GM23338 (cell line): ENCODE results near the gene LAD1. TPM values are rescaled to one million over a fixed set of nuclear protein-coding genes. Genes with fewer than 3 reads are reported as not detected.

ENCODE experiments used
- ATAC-seq: fragments of 200-7000 bp; cut with Tn5 transposase; 3 replicates; pipeline ENCODE4 v1.9.1; 2020
- DNase-seq: peaks from one replicate; pipeline ENCODE4 v3.0.0-alpha.2; 2015; ENCODE audit warnings: low spot score
- H2AFZ ChIP-seq: fragments of 200-600 bp; sonication (generic); 2 replicates; pipeline ENCODE4 v1.8.0; 2016; ENCODE audit warnings: antibody characterized with exemption, mild to moderate bottlenecking, moderate library complexity
- H3F3A ChIP-seq: fragments of 200-600 bp; sonication (generic); replicated peaks from 2 replicates; pipeline ENCODE4 v1.8.0; 2017; ENCODE audit warnings: antibody characterized with exemption, mixed run types, low read depth
- H3K27ac ChIP-seq: fragments of 200-600 bp; sonication (generic); 2 replicates; pipeline ENCODE4 v1.6.1; 2016; ENCODE audit warnings: low read depth
- H3K27me3 ChIP-seq: fragments of 200-600 bp; sonication (generic); 2 replicates; pipeline ENCODE4 v1.8.0; 2016; ENCODE audit warnings: mild to moderate bottlenecking, mixed run types, moderate library complexity; ENCODE audit not compliant: insufficient read depth
- H3K36me3 ChIP-seq: fragments of 200-600 bp; sonication (generic); 2 replicates; pipeline ENCODE4 v1.8.0; 2016; ENCODE audit warnings: mild to moderate bottlenecking; ENCODE audit not compliant: insufficient read depth
- H3K4me1 ChIP-seq: fragments of 200-600 bp; sonication (generic); 2 replicates; pipeline ENCODE4 v1.8.0; 2016; ENCODE audit warnings: mild to moderate bottlenecking, moderate library complexity; ENCODE audit not compliant: insufficient read depth
- H3K4me2 ChIP-seq: fragments of 200-600 bp; sonication (generic); 2 replicates; pipeline ENCODE4 v1.7.1; 2017; ENCODE audit warnings: mixed run types
- H3K4me3 ChIP-seq: fragments of 200-600 bp; sonication (generic); 2 replicates; pipeline ENCODE4 v1.6.1; 2016; ENCODE audit warnings: mixed run types
- H3K79me2 ChIP-seq: fragments of 200-600 bp; sonication (generic); replicated peaks from 2 replicates; pipeline ENCODE4 v1.8.0; 2017; ENCODE audit warnings: mild to moderate bottlenecking; ENCODE audit not compliant: insufficient read depth
- H3K9me2 ChIP-seq: fragments of 200-600 bp; sonication (generic); 2 replicates; pipeline ENCODE4 v1.8.0; 2017; ENCODE audit not compliant: insufficient read depth
- H4K20me1 ChIP-seq: fragments of 200-600 bp; sonication (generic); replicated peaks from 2 replicates; pipeline ENCODE4 v1.8.0; 2017; ENCODE audit warnings: mild to moderate bottlenecking; ENCODE audit not compliant: insufficient read depth
- H3K27ac Mint-ChIP-seq: 2 replicates; pipeline ENCODE4 v1.8.0; 2020; ENCODE audit warnings: inconsistent platforms, mild to moderate bottlenecking, moderate library complexity, mixed read lengths
- H3K27me3 Mint-ChIP-seq: 3 replicates; pipeline ENCODE4 v1.8.0; 2022; ENCODE audit warnings: low read depth, mild to moderate bottlenecking, moderate library complexity, mixed read lengths, inconsistent platforms; ENCODE audit not compliant: insufficient read depth, poor library complexity
- H3K36me3 Mint-ChIP-seq: 3 replicates; pipeline ENCODE4 v1.8.0; 2021; ENCODE audit warnings: low read depth, mild to moderate bottlenecking, inconsistent platforms, moderate library complexity, mixed read lengths
- H3K4me1 Mint-ChIP-seq: 3 replicates; pipeline ENCODE4 v1.8.0; 2020; ENCODE audit warnings: mild to moderate bottlenecking, inconsistent platforms, mixed read lengths
- H3K4me3 Mint-ChIP-seq: 3 replicates; pipeline ENCODE4 v1.8.0; 2021; ENCODE audit warnings: moderate library complexity, mild to moderate bottlenecking, inconsistent platforms, mixed read lengths
- H3K9me3 Mint-ChIP-seq: 3 replicates; pipeline ENCODE4 v1.8.0; 2020; ENCODE audit warnings: moderate library complexity, mild to moderate bottlenecking, inconsistent platforms, mixed read lengths
- CREB1 ChIP-seq: fragments of 250-450 bp; sonication (Bioruptor Pico); IDR thresholded peaks from 2 replicates; pipeline ENCODE4 v1.5.0; 2020; ENCODE audit warnings: low read depth, mild to moderate bottlenecking, moderate library complexity
- EZH2 ChIP-seq: fragments of 200-600 bp; sonication (generic); IDR thresholded peaks from one replicate; pipeline ENCODE4 v1.8.0; 2017; ENCODE audit warnings: antibody characterized with exemption, mild to moderate bottlenecking, low read depth; ENCODE audit not compliant: unreplicated experiment
- JUNB ChIP-seq: IDR thresholded peaks from one replicate; pipeline ENCODE4 v1.6.1; 2016; ENCODE audit warnings: antibody characterized with exemption; ENCODE audit not compliant: unreplicated experiment
- NANOG ChIP-seq: IDR thresholded peaks from 2 replicates; pipeline ENCODE4 v1.6.1; 2016; ENCODE audit warnings: antibody characterized with exemption, borderline replicate concordance
- POLR2AphosphoS5 ChIP-seq: IDR thresholded peaks from 2 replicates; pipeline ENCODE4 v1.6.1; 2016; ENCODE audit warnings: antibody characterized with exemption, low read depth
- STAT1 ChIP-seq: IDR thresholded peaks from one replicate; pipeline ENCODE4 v1.6.1; 2016; ENCODE audit warnings: antibody characterized with exemption; ENCODE audit not compliant: unreplicated experiment
- ZNF114 ChIP-seq: fragments of 250-450 bp; sonication (Bioruptor Pico); IDR thresholded peaks from 2 replicates; pipeline ENCODE4 v1.5.0; 2020; ENCODE audit warnings: mild to moderate bottlenecking, moderate library complexity
- ZNF331 ChIP-seq: fragments of 250-450 bp; sonication (Bioruptor Pico); IDR thresholded peaks from 2 replicates; pipeline ENCODE4 v1.5.0; 2020; ENCODE audit warnings: low read depth, mild to moderate bottlenecking, moderate library complexity
- polyA plus RNA-seq: library from polyadenylated mRNA; unstranded; fragments of >200 nt; fragmentation: Nextera tagmentation; extraction: Ambion mirVana; gene quantifications from 2 replicates; pipeline ENCODE4 v1.2.1, GENCODE V29; 2016
- total RNA-seq: library from RNA; depleted of rRNA; stranded (reverse); fragments of >200 nt; shearing (Covaris generic); gene quantifications from 2 replicates; pipeline ENCODE4 v1.2.3, GENCODE V29; 2014
- TF ChIP-seq, protein P1 (sequence below): IDR thresholded peaks from 2 replicates; pipeline ENCODE4 v1.6.1; 2016; ENCODE audit warnings: antibody characterized with exemption
- TF ChIP-seq, protein P2 (sequence below), 2 experiments: fragments of 200-600 bp in 1 of 2; sonication (generic) in 1 of 2; conservative IDR thresholded peaks; 2 replicates each; pipeline versions ENCODE4 v1.5.1 to v1.6.1; 2016 to 2017; ENCODE audit warnings: antibody characterized with exemption in 2 of 2, low read depth in 2 of 2, mild to moderate bottlenecking in 2 of 2, moderate library complexity in 1 of 2
- TF ChIP-seq, protein P3 (sequence below): fragments of 250-450 bp; sonication (Bioruptor Pico); IDR thresholded peaks from 2 replicates; pipeline ENCODE4 v1.5.0; 2020; ENCODE audit warnings: mild to moderate bottlenecking, moderate library complexity

LAD1 gene
- total and polyA plus RNA-seq, 2 experiments from 2014 or later = 17.6 to 18.9 TPM

DNA sequence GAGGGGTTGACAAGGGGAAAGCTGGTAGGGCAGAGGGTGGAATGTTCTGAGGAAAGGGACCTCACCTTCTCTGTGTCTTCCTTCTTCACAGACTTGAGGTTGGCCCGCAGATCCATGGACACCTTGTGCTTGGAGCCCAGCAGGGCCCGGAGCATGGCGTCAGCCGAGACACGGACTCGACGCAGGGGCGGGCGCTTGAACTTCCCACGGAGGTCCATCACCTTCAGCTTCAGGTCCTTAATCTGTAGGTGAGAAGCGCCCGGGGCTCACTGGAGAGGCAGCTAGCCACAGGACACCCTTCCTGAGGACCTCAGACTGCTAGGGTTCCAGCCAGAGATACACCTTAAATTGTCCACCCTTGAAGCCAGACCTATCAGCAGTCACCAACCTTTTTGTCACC lies 12.2 kb upstream of the LAD1 start:
- DNase-seq (no peak), ATAC-seq (no peak)
- Histone ChIP-seq H3K36me3 (no peaks in the 10 kb centered on the region), H3K27me3 (no peaks in the 10 kb centered on the region), H3K27ac (no peak overlapping the region), H3K4me1 (no peaks in the 10 kb centered on the region), H3K4me3 (no peak overlapping the region), H4K20me1 (no peaks in the 10 kb centered on the region), H3K79me2 (no peaks in the 10 kb centered on the region), H3K4me2 (no peak overlapping the region), H3K9me2 (no peaks in the 10 kb centered on the region), H3F3A (no peaks in the 10 kb centered on the region), H2AFZ (no peak overlapping the region)
- H3K27ac Mint-ChIP-seq = no peak overlapping the region
- TF ChIP-seq STAT1 = no peak
- H3K4me3 Mint-ChIP-seq = no peak overlapping the region
- H3K27me3 Mint-ChIP-seq = peaks cover 9% of the 10 kb centered on the region
- no peaks in the 10 kb centered on the region for H3K36me3 Mint-ChIP-seq
- H3K9me3 Mint-ChIP-seq = peaks cover 7% of the 10 kb centered on the region; the same call in 2 of the 3 replicates
- H3K4me1 Mint-ChIP-seq = peaks cover 3% of the 10 kb centered on the region

DNA sequence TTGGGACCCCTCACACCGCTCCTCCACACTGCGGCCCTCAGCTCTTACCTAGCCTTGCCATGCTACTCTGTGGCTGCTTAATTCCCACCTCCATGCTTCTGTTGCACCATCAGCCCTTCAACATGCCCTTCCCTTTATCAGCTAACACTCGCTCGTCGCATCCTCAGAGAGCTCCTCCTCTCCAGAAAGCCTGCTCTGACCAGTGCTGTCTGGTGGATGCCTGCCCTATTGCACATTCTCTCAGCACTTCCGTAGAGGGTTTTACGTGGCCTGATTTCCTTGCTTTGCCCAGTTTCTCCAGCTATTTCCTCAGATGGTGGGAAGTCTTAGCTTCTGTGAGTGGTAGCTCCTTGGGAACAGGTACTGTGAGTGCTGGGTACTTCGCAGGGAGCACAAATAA lies 10.3 kb upstream of the LAD1 start:
- Histone ChIP-seq H3K27me3 (no peaks in the 10 kb centered on the region), H3F3A (no peaks in the 10 kb centered on the region), H3K4me3 (no peak overlapping the region), H3K4me1 (no peaks in the 10 kb centered on the region), H3K27ac (no peak overlapping the region), H2AFZ (no peak overlapping the region), H4K20me1 (no peaks in the 10 kb centered on the region), H3K9me2 (no peaks in the 10 kb centered on the region), H3K4me2 (no peak overlapping the region), H3K36me3 (no peaks in the 10 kb centered on the region), H3K79me2 (no peaks in the 10 kb centered on the region)
- Mint-ChIP-seq H3K27ac (no peak overlapping the region), H3K9me3 (no peaks in the 10 kb centered on the region; the same call in 2 of the 3 replicates), H3K4me1 (peaks cover 4% of the 10 kb centered on the region), H3K4me3 (no peak overlapping the region), H3K36me3 (no peaks in the 10 kb centered on the region), H3K27me3 (peaks cover 9% of the 10 kb centered on the region)
- no peak for DNase-seq
- no peak for ATAC-seq
- TF ChIP-seq STAT1 = no peak
- no peak for TF ChIP-seq NANOG
- TF ChIP-seq EZH2 = no peak
- no peak for TF ChIP-seq ZNF331 (CRISPR knock-in tag)
- TF ChIP-seq ZNF114 = no peak
- no peak for TF ChIP-seq CREB1 (CRISPR knock-in tag)
- TF ChIP-seq, protein P1, sequence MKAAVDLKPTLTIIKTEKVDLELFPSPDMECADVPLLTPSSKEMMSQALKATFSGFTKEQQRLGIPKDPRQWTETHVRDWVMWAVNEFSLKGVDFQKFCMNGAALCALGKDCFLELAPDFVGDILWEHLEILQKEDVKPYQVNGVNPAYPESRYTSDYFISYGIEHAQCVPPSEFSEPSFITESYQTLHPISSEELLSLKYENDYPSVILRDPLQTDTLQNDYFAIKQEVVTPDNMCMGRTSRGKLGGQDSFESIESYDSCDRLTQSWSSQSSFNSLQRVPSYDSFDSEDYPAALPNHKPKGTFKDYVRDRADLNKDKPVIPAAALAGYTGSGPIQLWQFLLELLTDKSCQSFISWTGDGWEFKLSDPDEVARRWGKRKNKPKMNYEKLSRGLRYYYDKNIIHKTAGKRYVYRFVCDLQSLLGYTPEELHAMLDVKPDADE = no peak
- no peak for TF ChIP-seq JUNB
- no peak for TF ChIP-seq POLR2AphosphoS5
- TF ChIP-seq, protein P2, sequence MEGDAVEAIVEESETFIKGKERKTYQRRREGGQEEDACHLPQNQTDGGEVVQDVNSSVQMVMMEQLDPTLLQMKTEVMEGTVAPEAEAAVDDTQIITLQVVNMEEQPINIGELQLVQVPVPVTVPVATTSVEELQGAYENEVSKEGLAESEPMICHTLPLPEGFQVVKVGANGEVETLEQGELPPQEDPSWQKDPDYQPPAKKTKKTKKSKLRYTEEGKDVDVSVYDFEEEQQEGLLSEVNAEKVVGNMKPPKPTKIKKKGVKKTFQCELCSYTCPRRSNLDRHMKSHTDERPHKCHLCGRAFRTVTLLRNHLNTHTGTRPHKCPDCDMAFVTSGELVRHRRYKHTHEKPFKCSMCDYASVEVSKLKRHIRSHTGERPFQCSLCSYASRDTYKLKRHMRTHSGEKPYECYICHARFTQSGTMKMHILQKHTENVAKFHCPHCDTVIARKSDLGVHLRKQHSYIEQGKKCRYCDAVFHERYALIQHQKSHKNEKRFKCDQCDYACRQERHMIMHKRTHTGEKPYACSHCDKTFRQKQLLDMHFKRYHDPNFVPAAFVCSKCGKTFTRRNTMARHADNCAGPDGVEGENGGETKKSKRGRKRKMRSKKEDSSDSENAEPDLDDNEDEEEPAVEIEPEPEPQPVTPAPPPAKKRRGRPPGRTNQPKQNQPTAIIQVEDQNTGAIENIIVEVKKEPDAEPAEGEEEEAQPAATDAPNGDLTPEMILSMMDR (conservative IDR thresholded peaks at IDR 0.05; ENCODE audit: low read depth in 2 of 2) = no peak
- TF ChIP-seq, protein P3, sequence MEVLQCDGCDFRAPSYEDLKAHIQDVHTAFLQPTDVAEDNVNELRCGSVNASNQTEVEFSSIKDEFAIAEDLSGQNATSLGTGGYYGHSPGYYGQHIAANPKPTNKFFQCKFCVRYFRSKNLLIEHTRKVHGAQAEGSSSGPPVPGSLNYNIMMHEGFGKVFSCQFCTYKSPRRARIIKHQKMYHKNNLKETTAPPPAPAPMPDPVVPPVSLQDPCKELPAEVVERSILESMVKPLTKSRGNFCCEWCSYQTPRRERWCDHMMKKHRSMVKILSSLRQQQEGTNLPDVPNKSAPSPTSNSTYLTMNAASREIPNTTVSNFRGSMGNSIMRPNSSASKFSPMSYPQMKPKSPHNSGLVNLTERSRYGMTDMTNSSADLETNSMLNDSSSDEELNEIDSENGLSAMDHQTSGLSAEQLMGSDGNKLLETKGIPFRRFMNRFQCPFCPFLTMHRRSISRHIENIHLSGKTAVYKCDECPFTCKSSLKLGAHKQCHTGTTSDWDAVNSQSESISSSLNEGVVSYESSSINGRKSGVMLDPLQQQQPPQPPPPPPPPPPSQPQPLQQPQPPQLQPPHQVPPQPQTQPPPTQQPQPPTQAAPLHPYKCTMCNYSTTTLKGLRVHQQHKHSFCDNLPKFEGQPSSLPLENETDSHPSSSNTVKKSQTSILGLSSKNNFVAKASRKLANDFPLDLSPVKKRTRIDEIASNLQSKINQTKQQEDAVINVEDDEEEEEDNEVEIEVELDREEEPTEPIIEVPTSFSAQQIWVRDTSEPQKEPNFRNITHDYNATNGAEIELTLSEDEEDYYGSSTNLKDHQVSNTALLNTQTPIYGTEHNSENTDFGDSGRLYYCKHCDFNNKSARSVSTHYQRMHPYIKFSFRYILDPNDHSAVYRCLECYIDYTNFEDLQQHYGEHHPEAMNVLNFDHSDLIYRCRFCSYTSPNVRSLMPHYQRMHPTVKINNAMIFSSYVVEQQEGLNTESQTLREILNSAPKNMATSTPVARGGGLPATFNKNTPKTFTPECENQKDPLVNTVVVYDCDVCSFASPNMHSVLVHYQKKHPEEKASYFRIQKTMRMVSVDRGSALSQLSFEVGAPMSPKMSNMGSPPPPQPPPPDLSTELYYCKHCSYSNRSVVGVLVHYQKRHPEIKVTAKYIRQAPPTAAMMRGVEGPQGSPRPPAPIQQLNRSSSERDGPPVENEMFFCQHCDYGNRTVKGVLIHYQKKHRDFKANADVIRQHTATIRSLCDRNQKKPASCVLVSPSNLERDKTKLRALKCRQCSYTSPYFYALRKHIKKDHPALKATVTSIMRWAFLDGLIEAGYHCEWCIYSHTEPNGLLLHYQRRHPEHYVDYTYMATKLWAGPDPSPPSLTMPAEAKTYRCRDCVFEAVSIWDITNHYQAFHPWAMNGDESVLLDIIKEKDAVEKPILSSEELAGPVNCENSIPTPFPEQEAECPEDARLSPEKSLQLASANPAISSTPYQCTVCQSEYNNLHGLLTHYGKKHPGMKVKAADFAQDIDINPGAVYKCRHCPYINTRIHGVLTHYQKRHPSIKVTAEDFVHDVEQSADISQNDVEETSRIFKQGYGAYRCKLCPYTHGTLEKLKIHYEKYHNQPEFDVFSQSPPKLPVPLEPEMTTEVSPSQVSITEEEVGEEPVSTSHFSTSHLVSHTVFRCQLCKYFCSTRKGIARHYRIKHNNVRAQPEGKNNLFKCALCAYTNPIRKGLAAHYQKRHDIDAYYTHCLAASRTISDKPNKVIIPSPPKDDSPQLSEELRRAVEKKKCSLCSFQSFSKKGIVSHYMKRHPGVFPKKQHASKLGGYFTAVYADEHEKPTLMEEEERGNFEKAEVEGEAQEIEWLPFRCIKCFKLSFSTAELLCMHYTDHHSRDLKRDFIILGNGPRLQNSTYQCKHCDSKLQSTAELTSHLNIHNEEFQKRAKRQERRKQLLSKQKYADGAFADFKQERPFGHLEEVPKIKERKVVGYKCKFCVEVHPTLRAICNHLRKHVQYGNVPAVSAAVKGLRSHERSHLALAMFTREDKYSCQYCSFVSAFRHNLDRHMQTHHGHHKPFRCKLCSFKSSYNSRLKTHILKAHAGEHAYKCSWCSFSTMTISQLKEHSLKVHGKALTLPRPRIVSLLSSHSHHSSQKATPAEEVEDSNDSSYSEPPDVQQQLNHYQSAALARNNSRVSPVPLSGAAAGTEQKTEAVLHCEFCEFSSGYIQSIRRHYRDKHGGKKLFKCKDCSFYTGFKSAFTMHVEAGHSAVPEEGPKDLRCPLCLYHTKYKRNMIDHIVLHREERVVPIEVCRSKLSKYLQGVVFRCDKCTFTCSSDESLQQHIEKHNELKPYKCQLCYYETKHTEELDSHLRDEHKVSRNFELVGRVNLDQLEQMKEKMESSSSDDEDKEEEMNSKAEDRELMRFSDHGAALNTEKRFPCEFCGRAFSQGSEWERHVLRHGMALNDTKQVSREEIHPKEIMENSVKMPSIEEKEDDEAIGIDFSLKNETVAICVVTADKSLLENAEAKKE (CRISPR knock-in tag) = no peak
